C4-2B (cell line): ENCODE measurements around the gene GGTLC1.

ENCODE experiments used
- H3K27ac ChIP-seq: fragments of 450-650 bp; 2 replicates; pipeline ENCODE4 v1.5.1; 2017
- CTCF ChIP-seq: fragments of 450-650 bp; conservative IDR thresholded peaks from 2 replicates; pipeline ENCODE4 v1.5.1; 2017; ENCODE audit warnings: mild to moderate bottlenecking
- ZFX ChIP-seq: fragments of 450-650 bp; IDR thresholded peaks from 2 replicates; pipeline ENCODE4 v1.6.1; 2017

GGTLC1 gene

DNA sequence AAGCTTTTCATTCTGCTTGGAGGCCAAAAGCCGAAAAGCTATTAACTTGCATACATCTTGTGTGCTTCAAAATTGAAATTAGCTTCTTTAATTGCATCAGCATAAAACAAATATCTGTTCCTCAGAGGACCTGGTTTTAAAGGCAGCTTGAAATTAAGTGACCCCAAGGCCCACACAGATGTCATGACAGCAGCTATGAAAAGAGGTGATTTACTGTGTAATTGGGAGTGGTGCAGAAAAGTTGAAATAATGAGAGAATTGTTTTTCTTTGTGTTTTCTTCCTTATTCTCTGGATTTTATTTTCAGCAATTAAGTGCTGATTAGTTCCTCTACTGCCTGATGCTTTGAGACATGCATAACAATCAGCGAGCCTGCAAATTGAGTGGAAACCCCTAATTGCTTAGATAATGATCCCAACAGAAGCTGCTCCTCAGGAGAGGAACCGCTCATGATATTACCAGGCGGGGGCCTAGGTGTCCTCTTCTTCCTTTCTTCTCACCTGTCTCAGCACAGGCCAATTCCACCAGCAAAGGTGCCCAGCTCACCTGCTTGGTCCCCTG lies 34.1 kb upstream of the GGTLC1 start:
- TF ChIP-seq ZFX (no peak), CTCF (no peak)
- no peak overlapping the region for H3K27ac ChIP-seq

- TF ChIP-seq ZFX (no peak), CTCF (no peak)
Measured at GRCh38 chr20:24018796-24019195, 30.2 kb upstream of the GGTLC1 start.

DNA sequence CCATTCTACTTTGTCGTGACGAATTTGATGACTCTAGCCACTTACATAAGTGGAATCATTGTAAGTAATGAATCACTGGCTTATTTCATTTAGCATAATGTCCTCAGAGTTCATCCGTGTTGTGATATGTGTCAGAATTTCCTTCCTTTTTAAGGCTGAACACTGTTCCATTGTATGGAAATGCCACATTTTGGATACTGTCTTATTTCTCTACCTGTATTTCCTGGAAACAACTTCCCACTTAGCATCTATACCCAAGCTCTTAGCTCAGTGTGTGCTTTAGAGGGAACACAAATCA lies 28.8 kb upstream of the GGTLC1 start:
- no peak overlapping the region for H3K27ac ChIP-seq
- no peak for TF ChIP-seq ZFX

More at GRCh38 chr20:24018796-24019195, 30.2 kb upstream of the GGTLC1 start:
- H3K27ac ChIP-seq = no peak overlapping the region

GRCh38 chr20:24016607-24017457 lies 28.3 kb upstream of the GGTLC1 start:
- no peak overlapping the region for H3K27ac ChIP-seq
- no peak for TF ChIP-seq CTCF
- TF ChIP-seq ZFX = no peak

DNA sequence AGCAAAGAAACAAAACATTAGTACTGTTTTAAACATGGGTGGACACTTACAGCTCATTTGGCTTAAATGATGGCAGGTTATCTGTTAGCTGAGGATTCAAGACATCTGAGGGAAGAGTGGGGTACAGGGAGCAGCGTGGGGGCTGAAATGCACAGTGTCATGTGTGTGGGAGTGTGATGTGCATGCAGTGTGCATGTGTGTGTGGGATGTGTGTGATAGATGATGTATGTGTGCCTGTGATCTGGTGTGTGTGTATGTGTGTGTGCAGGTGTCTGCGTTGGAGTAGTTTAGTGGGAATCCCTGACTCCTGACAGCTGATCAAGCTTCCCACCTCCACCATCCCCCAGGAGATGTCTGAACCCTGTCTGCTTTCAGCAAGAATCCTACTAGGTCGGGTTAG lies 25.4 kb upstream of the GGTLC1 start:
- H3K27ac ChIP-seq = no peak overlapping the region
- no peak for TF ChIP-seq CTCF
- no peak for TF ChIP-seq ZFX

GRCh38 chr20:24011282-24011681 lies 22.7 kb upstream of the GGTLC1 start:
- no peak for TF ChIP-seq ZFX
- TF ChIP-seq CTCF = no peak
- H3K27ac ChIP-seq = no peak overlapping the region

DNA sequence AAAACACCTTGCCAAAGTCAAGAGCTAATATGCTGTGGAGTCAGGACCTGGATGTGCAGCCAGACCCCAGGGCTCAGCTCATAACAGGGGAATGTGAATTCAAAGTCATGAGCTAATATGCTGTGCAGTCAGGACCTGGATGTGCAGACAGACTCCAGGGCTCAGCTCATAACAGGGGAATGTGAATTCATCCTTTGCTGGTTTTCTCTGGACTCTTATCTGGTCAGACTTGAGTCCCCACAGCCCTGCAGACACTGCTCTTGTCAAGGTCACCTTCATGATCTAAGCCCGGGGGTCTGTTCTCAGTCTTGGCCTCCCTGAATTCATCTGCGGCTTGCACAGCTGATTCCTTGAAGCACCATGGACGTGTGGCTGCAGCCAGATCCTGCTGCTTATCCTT lies 19.2 kb upstream of the GGTLC1 start:
- no peak overlapping the region for H3K27ac ChIP-seq
- no peak for TF ChIP-seq CTCF
- no peak for TF ChIP-seq ZFX
